ENCODE results near the gene NCK1.

NCK1 gene

GRCh38 chr3:136937851-136938250 lies 75.8 kb downstream of the NCK1 start:
- peaks cover 6% of the 10 kb centered on the region for H3K9me3 Mint-ChIP-seq
- H3K4me3 Mint-ChIP-seq: no peak overlapping the region
- DNase-seq (no peak), ATAC-seq (no peak)
- H3K27me3 Mint-ChIP-seq: no peaks in the 10 kb centered on the region
- H3K36me3 Mint-ChIP-seq (ENCODE audit: low read depth): peaks cover 33% of the 10 kb centered on the region
- no peak overlapping the region for H3K27ac Mint-ChIP-seq
- peaks cover 68% of the 10 kb centered on the region for H3K4me1 Mint-ChIP-seq

- H3K27ac Mint-ChIP-seq: peak overlapping the region; percentile 15
- DNase-seq (no peak), ATAC-seq (peak; percentile 36)
- H3K9me3 Mint-ChIP-seq: peaks cover 6% of the 10 kb centered on the region
- H3K27me3 Mint-ChIP-seq: no peaks in the 10 kb centered on the region
- no peak overlapping the region for H3K4me3 Mint-ChIP-seq
- peaks cover 32% of the 10 kb centered on the region for H3K36me3 Mint-ChIP-seq (ENCODE audit: low read depth)
- peaks cover 68% of the 10 kb centered on the region for H3K4me1 Mint-ChIP-seq
Observed at GRCh38 chr3:136938334-136938733, 76.3 kb downstream of the NCK1 start.

- Mint-ChIP-seq H3K9me3 (peaks cover 6% of the 10 kb centered on the region), H3K4me3 (peak overlapping the region; percentile 27), H3K27ac (peak overlapping the region; percentile 41), H3K27me3 (no peaks in the 10 kb centered on the region), H3K36me3 (ENCODE audit: low read depth) (peaks cover 32% of the 10 kb centered on the region), H3K4me1 (peaks cover 68% of the 10 kb centered on the region)
- ATAC-seq (no peak), DNase-seq (no peak)
Observed at GRCh38 chr3:136939489-136939888, 77.5 kb downstream of the NCK1 start.

GRCh38 chr3:136942803-136943202 lies 80.8 kb downstream of the NCK1 start:
- Mint-ChIP-seq H3K27ac (no peak overlapping the region), H3K9me3 (no peaks in the 10 kb centered on the region), H3K4me3 (no peak overlapping the region), H3K4me1 (peaks cover 57% of the 10 kb centered on the region), H3K36me3 (ENCODE audit: low read depth) (peaks cover 26% of the 10 kb centered on the region), H3K27me3 (no peaks in the 10 kb centered on the region)
- ATAC-seq (no peak), DNase-seq (no peak)

GRCh38 chr3:136943436-136943835 lies 81.4 kb downstream of the NCK1 start:
- H3K27me3 Mint-ChIP-seq: no peaks in the 10 kb centered on the region
- H3K4me3 Mint-ChIP-seq: no peak overlapping the region
- H3K4me1 Mint-ChIP-seq: peaks cover 52% of the 10 kb centered on the region
- peak overlapping the region; percentile 61 for H3K27ac Mint-ChIP-seq
- ATAC-seq (no peak), DNase-seq (no peak)
- peaks cover 26% of the 10 kb centered on the region for H3K36me3 Mint-ChIP-seq (ENCODE audit: low read depth)
- no peaks in the 10 kb centered on the region for H3K9me3 Mint-ChIP-seq

- Mint-ChIP-seq H3K4me3 (no peak overlapping the region), H3K27ac (no peak overlapping the region), H3K36me3 (ENCODE audit: low read depth) (peaks cover 23% of the 10 kb centered on the region), H3K4me1 (peaks cover 29% of the 10 kb centered on the region), H3K27me3 (no peaks in the 10 kb centered on the region), H3K9me3 (no peaks in the 10 kb centered on the region)
- DNase-seq: no peak
- ATAC-seq: no peak
Observed at GRCh38 chr3:136946978-136947377, 85.0 kb downstream of the NCK1 start.

- Mint-ChIP-seq H3K9me3 (no peaks in the 10 kb centered on the region), H3K36me3 (ENCODE audit: low read depth) (peaks cover 23% of the 10 kb centered on the region), H3K27ac (peak overlapping the region; percentile 7), H3K27me3 (no peaks in the 10 kb centered on the region), H3K4me3 (no peak overlapping the region), H3K4me1 (peaks cover 24% of the 10 kb centered on the region)
- ATAC-seq (no peak), DNase-seq (no peak)
Observed at GRCh38 chr3:136947477-136947876, 85.5 kb downstream of the NCK1 start.

- H3K27ac Mint-ChIP-seq: no peak overlapping the region
- H3K27me3 Mint-ChIP-seq: no peaks in the 10 kb centered on the region
- ATAC-seq (no peak), DNase-seq (no peak)
- peaks cover 10% of the 10 kb centered on the region for H3K4me1 Mint-ChIP-seq
- H3K4me3 Mint-ChIP-seq: no peak overlapping the region
- H3K9me3 Mint-ChIP-seq: no peaks in the 10 kb centered on the region
- peaks cover 17% of the 10 kb centered on the region for H3K36me3 Mint-ChIP-seq (ENCODE audit: low read depth)
Observed at GRCh38 chr3:136949146-136949545, 87.1 kb downstream of the NCK1 start.

- no peak overlapping the region for H3K4me3 Mint-ChIP-seq
- peaks cover 17% of the 10 kb centered on the region for H3K36me3 Mint-ChIP-seq (ENCODE audit: low read depth)
- ATAC-seq (no peak), DNase-seq (no peak)
- H3K27ac Mint-ChIP-seq: no peak overlapping the region
- H3K27me3 Mint-ChIP-seq: no peaks in the 10 kb centered on the region
- H3K4me1 Mint-ChIP-seq: peaks cover 10% of the 10 kb centered on the region
- H3K9me3 Mint-ChIP-seq: no peaks in the 10 kb centered on the region
Observed at GRCh38 chr3:136949708-136950107, 87.7 kb downstream of the NCK1 start.

- H3K9me3 Mint-ChIP-seq: no peaks in the 10 kb centered on the region
- H3K4me1 Mint-ChIP-seq: peaks cover 10% of the 10 kb centered on the region
- ATAC-seq (no peak), DNase-seq (no peak)
- no peaks in the 10 kb centered on the region for H3K27me3 Mint-ChIP-seq
- no peak overlapping the region for H3K27ac Mint-ChIP-seq
- H3K36me3 Mint-ChIP-seq (ENCODE audit: low read depth): peaks cover 14% of the 10 kb centered on the region
- no peak overlapping the region for H3K4me3 Mint-ChIP-seq
Observed at GRCh38 chr3:136950623-136951022, 88.6 kb downstream of the NCK1 start.

- Mint-ChIP-seq H3K27me3 (no peaks in the 10 kb centered on the region), H3K27ac (no peak overlapping the region), H3K36me3 (ENCODE audit: low read depth) (peaks cover 1% of the 10 kb centered on the region), H3K4me3 (no peak overlapping the region), H3K9me3 (no peaks in the 10 kb centered on the region), H3K4me1 (peaks cover 7% of the 10 kb centered on the region)
- no peak for ATAC-seq
- no peak for DNase-seq
Observed at GRCh38 chr3:136952292-136952691, 90.3 kb downstream of the NCK1 start.

GRCh38 chr3:136954251-136954650 lies 92.2 kb downstream of the NCK1 start:
- DNase-seq (no peak), ATAC-seq (no peak)
- no peaks in the 10 kb centered on the region for H3K9me3 Mint-ChIP-seq
- no peaks in the 10 kb centered on the region for H3K27me3 Mint-ChIP-seq
- no peaks in the 10 kb centered on the region for H3K4me1 Mint-ChIP-seq
- H3K27ac Mint-ChIP-seq: no peak overlapping the region
- no peaks in the 10 kb centered on the region for H3K36me3 Mint-ChIP-seq (ENCODE audit: low read depth)
- H3K4me3 Mint-ChIP-seq: no peak overlapping the region

GRCh38 chr3:136954980-136955780 lies 93.2 kb downstream of the NCK1 start:
- Mint-ChIP-seq H3K4me1 (no peaks in the 10 kb centered on the region), H3K27ac (no peak overlapping the region), H3K27me3 (no peaks in the 10 kb centered on the region), H3K36me3 (ENCODE audit: low read depth) (no peaks in the 10 kb centered on the region), H3K4me3 (no peak overlapping the region), H3K9me3 (no peaks in the 10 kb centered on the region)
- ATAC-seq (no peak), DNase-seq (no peak)

- Mint-ChIP-seq H3K4me1 (no peaks in the 10 kb centered on the region), H3K36me3 (ENCODE audit: low read depth) (no peaks in the 10 kb centered on the region), H3K27me3 (no peaks in the 10 kb centered on the region), H3K27ac (no peak overlapping the region), H3K4me3 (no peak overlapping the region), H3K9me3 (no peaks in the 10 kb centered on the region)
- ATAC-seq (no peak), DNase-seq (no peak)
Observed at GRCh38 chr3:136955813-136956212, 93.8 kb downstream of the NCK1 start.

GRCh38 chr3:136956971-136957370 lies 95.0 kb downstream of the NCK1 start:
- no peak overlapping the region for H3K27ac Mint-ChIP-seq
- DNase-seq: no peak
- no peaks in the 10 kb centered on the region for H3K36me3 Mint-ChIP-seq (ENCODE audit: low read depth)
- no peaks in the 10 kb centered on the region for H3K9me3 Mint-ChIP-seq
- ATAC-seq: no peak
- H3K4me1 Mint-ChIP-seq: no peaks in the 10 kb centered on the region
- no peak overlapping the region for H3K4me3 Mint-ChIP-seq
- no peaks in the 10 kb centered on the region for H3K27me3 Mint-ChIP-seq

Data from activated naive CD8-positive, alpha-beta T cell treated with anti-CD3 and anti-CD28 coated beads, Interleukin-2, amount 50 U/mL, for 24 hours (primary cell).